ENCODE data around the gene STOML2.
A peak's percentile ranks its signal among the peaks of the same experiment; 100 is the strongest.

STOML2 gene

DNA sequence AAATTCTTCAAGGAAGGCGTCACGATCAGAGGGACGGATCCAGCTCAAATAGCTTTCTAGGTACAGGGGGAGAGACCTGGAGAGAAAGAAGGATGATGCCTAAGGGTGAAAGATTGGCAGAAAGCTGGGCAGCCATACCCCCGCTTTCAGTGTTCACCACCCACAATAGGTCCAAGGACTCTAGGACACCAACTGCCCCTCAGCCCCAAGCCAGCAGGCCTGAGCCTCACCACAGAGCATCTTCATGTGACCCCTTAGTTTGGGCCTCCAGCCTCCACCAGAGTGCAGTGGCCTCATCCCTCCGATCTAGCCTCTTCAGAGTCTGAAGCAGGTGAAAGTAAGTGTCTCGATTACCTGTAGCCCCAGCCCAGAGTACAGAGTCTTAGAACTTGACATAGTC, 28.8 kb downstream of the STOML2 start:
- peaks cover 32% of the 10 kb centered on the region for H3K36me3 Mint-ChIP-seq (ENCODE audit: insufficient read depth)
- H3K27ac Mint-ChIP-seq: no peak overlapping the region

DNA sequence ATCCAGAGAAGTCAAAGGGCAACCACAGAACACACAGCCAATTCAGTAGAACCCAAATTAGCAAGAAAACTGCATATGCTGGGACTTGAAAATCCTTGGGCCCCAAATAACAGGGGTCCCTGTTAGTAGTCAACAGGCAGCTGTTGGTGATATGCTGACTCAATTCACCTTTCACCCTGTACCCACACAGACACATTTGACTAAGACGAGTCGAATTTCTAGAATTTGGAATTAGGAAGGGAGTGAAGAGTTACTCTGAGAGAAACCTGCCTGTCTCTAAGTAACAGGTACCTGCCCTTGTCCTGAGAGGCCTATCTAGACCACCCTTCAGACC, 29.7 kb downstream of the STOML2 start:
- Mint-ChIP-seq H3K27ac (peak overlapping the region; percentile 86 to 95), H3K4me1 (ENCODE audit: low read depth in 2 of 2) (peaks cover 36 to 37% of the 10 kb centered on the region in 2 donors), H3K9me3 (no peaks in the 10 kb centered on the region), H3K27me3 (no peaks in the 10 kb centered on the region), H3K4me3 (peak overlapping the region; percentile 91 to 92), H3K36me3 (ENCODE audit: insufficient read depth) (peaks cover 33% of the 10 kb centered on the region)
- DNase-seq (no peak), ATAC-seq (replicated peaks) (no peak)

More for the DNA sequence above, 28.8 kb downstream of the STOML2 start:
- Mint-ChIP-seq H3K27me3 (no peaks in the 10 kb centered on the region), H3K4me3 (no peak overlapping the region), H3K9me3 (no peaks in the 10 kb centered on the region), H3K4me1 (ENCODE audit: low read depth in 2 of 2) (peaks cover 36% of the 10 kb centered on the region in 2 donors)
- ATAC-seq (replicated peaks) (no peak), DNase-seq (no peak)

DNA sequence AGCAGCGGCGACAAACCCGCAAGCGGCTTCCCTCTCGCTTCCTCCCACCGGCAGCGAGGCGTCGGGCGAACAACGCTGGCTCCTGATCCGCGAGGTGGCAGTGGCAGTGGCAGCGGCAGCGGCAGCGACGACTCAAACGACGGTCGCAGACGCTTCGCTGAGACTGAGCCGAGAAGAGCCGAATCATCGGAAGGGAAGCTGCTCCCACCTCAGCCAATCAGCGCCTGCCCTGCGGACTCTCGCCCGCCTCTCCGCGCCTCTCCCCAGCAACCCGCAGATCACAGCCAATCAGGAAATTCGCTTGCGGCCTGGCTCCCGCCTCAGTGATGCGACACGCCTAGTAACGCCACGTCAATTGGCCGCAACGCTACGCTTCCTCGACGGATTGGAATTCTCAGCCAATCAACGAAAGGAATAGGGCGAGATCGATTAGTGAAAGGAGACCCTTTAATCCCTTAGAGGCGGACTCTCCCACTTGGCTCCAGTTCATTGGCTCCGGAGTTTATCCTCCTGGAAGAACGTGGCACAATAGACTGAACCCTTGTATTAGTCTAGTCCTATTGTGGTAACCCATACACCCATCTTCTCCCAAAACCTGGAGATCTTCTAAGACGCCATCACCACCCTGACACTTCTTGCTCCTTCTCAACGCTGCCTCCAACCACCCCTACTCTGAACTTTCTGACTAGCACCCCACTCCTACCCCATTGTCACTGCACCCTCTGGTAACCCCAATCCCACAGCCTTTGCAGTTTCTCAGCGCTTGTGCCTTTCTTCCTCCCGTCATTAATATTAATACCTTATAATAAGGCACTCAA, 30.3 kb downstream of the STOML2 start, which contains the start of gene VCP:
Gene VCP, minus strand, starts transcription at position 165 of the 818 bp plus-strand sequence. CDS start 272 bp downstream, outside the sequence.
- Mint-ChIP-seq H3K4me3 (peak within 1 kb of the TSS; percentile 91 to 92), H3K36me3 (ENCODE audit: insufficient read depth) (peaks cover 37% of the 10 kb centered on the region), H3K4me1 (ENCODE audit: low read depth in 2 of 2) (peaks cover 39 to 41% of the 10 kb centered on the region in 2 donors), H3K27me3 (no peaks in the 10 kb centered on the region), H3K9me3 (no peaks in the 10 kb centered on the region), H3K27ac (peak within 1 kb of the TSS; percentile 86 to 95)
- ATAC-seq (replicated peaks): peak; percentile 85
- peak; percentile 95 to 96 (median 96) for DNase-seq

DNA sequence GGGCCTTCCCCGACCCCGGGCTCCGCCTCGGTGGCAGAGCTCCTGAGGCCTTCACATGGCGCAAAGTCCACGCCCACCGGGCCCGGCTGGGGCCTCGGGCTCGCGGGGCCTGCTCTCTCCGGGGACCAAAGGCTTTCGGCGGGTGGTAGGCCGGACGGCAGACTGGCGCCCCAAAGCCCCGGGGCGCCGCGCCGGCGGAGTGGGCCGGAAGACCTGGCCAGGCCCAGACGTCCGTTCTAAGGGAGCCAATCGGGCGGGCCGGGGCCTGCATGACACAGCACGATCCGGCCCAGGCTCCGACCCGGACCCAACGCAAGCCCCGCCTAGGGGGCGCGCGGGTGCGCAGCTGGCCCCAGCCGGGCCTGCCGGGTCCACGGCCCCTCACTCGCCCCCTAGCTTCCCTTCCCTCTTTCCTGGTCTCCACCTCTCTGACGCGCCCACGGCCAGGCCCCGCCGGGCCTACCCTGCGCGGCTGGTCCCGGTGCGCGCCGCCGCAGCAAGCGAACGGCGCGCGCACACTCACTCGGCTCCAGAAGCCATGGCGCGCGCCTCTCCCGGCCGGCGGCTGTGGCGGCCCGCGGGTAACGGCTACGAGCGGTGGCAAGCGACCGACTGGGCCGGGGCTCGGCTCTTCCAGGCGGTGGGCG, 31.0 kb downstream of the STOML2 start:
- H3K27ac Mint-ChIP-seq: peak overlapping the region; percentile 86 to 95
- H3K9me3 Mint-ChIP-seq: no peaks in the 10 kb centered on the region
- H3K4me1 Mint-ChIP-seq (ENCODE audit: low read depth in 2 of 2): peaks cover 46 to 47% of the 10 kb centered on the region in 2 donors
- no peaks in the 10 kb centered on the region for H3K27me3 Mint-ChIP-seq
- ATAC-seq (replicated peaks): peak; percentile 60
- DNase-seq: peak; percentile 63 to 70 (median 69)
- peaks cover 45% of the 10 kb centered on the region for H3K36me3 Mint-ChIP-seq (ENCODE audit: insufficient read depth)
- peak overlapping the region; percentile 91 to 92 for H3K4me3 Mint-ChIP-seq

DNA sequence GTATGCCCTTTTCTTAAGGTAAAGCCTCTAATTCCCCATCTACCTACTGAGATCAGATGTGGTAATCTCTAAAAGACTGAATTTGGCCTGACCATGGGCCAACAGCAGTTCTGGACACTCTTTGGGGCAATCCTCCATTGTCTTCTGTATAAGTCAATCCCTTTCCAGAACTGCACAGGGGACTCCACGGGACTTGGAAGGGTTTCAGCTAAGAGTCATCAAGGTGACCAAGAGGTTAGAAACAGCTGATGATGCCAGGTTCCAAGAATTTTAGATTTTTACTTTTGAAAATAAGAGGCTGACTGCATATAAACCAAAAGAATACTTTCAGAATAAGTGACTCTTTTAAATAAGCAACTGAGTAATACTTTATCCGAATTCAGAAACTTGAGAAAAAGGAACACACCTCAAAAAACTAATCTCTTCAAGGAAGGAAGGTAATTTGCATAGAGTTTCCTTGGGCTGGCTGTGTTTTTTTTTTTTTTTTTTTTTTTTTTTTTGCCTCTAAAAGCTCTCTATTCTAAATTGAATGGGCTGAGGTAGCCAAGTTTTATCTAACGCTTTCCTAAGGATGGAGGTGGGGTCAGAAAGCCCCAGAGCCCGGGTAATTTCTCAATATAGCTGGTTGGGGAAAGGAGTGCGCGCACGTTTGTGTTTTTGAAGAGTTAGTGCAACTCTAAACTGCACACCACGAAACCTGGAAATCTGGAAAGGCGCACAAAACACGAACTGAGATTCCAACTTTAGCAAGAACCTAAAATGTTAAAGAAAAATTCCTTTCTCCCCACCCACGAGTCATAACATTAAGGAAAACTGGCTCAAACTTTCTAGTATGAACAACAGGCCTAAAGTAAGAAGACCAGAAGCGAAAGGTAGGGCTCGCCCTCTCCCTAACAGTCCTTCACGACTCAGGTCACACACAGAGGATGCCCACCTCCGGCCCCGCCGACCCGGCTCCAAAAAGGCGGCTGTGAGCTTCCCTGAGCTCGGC, 31.8 kb downstream of the STOML2 start:
- peak overlapping the region; percentile 86 to 95 for H3K27ac Mint-ChIP-seq
- H3K4me3 Mint-ChIP-seq: peak overlapping the region; percentile 91 to 92
- no peak for ATAC-seq (replicated peaks)
- H3K27me3 Mint-ChIP-seq: no peaks in the 10 kb centered on the region
- H3K36me3 Mint-ChIP-seq (ENCODE audit: insufficient read depth): peaks cover 53% of the 10 kb centered on the region
- no peak for DNase-seq
- H3K4me1 Mint-ChIP-seq (ENCODE audit: low read depth in 2 of 2): peaks cover 46 to 49% of the 10 kb centered on the region in 2 donors
- H3K9me3 Mint-ChIP-seq: no peaks in the 10 kb centered on the region

DNA sequence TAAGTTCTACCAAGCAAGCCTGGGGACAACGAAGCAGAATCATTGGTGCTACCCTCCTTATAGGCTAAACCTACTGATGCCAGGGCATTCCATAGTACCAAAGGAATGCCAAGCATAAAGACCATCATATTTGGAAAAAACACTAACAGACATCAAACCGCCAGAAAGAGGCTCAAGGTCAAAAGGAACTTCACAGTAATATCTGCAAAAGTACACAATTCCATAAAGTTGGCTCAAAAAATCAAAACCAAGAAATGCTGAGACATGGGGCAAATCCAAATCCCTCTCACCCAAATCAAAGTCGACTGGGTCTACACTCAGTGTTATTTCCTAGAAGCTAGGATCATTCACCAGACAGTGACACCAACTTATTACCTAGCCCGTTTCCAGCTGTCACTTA, 33.9 kb downstream of the STOML2 start:
- no peak for ATAC-seq (replicated peaks)
- H3K4me1 Mint-ChIP-seq (ENCODE audit: low read depth in 2 of 2): peaks cover 46 to 49% of the 10 kb centered on the region in 2 donors
- no peaks in the 10 kb centered on the region for H3K27me3 Mint-ChIP-seq
- peaks cover 71% of the 10 kb centered on the region for H3K36me3 Mint-ChIP-seq (ENCODE audit: insufficient read depth)
- H3K4me3 Mint-ChIP-seq: peak overlapping the region; percentile 5 to 92
- no peak for DNase-seq
- no peaks in the 10 kb centered on the region for H3K9me3 Mint-ChIP-seq
- H3K27ac Mint-ChIP-seq: peak overlapping the region in 1 of 2 donors; percentile 95

DNA sequence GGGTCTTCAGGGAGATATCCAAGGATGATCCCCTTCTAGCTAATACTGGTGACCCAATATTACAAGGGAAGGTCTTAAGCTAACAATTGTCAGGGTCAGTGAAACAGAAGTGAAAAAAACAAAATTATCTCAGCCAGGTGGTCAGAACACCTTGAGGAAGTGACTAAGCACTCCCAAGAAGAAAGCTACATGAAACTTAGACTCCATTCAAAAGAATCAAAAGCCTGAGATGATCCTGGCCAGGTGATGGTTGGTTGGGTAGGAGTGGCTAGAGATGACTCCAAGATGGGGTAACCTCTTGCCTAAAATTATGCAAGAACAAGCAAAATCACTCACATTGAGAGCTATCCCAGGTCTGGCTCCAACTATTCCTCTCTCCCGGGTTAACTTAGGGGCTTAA, 35.9 kb downstream of the STOML2 start:
- H3K9me3 Mint-ChIP-seq: no peaks in the 10 kb centered on the region
- peak overlapping the region in 1 of 2 donors; percentile 46 for H3K27ac Mint-ChIP-seq
- H3K36me3 Mint-ChIP-seq (ENCODE audit: insufficient read depth): peaks cover 84% of the 10 kb centered on the region
- H3K4me1 Mint-ChIP-seq (ENCODE audit: low read depth in 2 of 2): peaks cover 44 to 47% of the 10 kb centered on the region in 2 donors
- ATAC-seq (replicated peaks): no peak
- H3K4me3 Mint-ChIP-seq: peak overlapping the region in 1 of 2 donors; percentile 31
- H3K27me3 Mint-ChIP-seq: no peaks in the 10 kb centered on the region
- DNase-seq: no peak

DNA sequence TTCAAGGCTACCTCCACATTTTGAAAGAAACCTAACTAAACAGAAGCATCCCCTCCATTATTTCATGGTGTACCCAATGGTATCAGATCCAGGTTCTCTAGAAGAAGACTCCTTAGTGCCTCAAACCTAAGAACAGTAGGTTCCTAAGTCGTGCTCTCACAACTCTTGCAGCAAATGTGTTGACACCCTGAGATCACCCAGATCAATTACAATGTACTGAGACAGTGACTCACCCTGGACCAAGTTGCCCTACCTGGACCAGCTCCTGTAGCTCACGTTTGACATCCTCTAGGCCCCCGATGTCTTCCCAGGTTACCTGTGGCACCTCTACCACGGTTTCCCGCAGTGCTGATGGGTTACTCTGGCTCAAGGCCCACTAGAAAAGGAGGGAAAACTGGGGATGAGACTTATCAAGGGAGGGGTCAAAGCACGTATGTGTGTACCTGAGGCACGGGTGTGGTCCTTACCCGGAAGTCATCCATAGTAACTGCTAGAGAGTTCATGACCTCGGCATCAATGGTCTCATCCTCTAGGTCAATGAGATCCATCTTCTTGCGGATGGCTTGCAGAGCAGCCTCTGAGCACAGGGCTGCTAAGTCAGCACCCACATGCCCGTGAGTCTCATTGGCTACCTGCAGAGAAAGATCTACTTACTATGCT, 42.3 kb downstream of the STOML2 start:
- Mint-ChIP-seq H3K36me3 (ENCODE audit: insufficient read depth) (peaks cover 99% of the 10 kb centered on the region), H3K27ac (peak overlapping the region in 1 of 2 donors; percentile 85), H3K4me1 (ENCODE audit: low read depth in 2 of 2) (peaks cover 4 to 6% of the 10 kb centered on the region in 2 donors), H3K4me3 (no peak overlapping the region), H3K9me3 (no peaks in the 10 kb centered on the region), H3K27me3 (no peaks in the 10 kb centered on the region)
- no peak for ATAC-seq (replicated peaks)
- no peak for DNase-seq

DNA sequence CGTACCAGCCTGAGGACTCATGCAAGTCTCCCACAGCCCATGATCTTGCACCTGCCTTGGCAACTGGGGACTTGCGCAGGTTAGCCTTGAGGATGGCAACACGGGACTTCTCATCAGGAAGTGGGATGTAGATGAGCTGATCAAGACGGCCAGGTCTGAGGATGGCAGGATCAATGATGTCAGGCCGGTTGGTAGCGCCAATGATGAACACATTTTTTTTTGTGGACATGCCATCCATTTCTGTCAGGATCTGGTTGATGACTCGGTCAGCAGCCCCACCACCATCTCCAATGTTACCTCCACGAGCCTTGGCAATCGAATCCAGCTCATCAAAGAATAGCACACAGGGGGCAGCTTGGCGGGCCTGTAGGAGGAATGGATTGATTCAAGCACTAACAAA, 43.5 kb downstream of the STOML2 start:
- Mint-ChIP-seq H3K36me3 (ENCODE audit: insufficient read depth) (peaks cover 99% of the 10 kb centered on the region), H3K27ac (peak overlapping the region in 1 of 2 donors; percentile 85), H3K4me3 (peak overlapping the region in 1 of 2 donors; percentile 11), H3K9me3 (no peaks in the 10 kb centered on the region), H3K4me1 (ENCODE audit: low read depth in 2 of 2) (peaks cover 4 to 6% of the 10 kb centered on the region in 2 donors), H3K27me3 (no peaks in the 10 kb centered on the region)
- no peak for DNase-seq
- ATAC-seq (replicated peaks): no peak

DNA sequence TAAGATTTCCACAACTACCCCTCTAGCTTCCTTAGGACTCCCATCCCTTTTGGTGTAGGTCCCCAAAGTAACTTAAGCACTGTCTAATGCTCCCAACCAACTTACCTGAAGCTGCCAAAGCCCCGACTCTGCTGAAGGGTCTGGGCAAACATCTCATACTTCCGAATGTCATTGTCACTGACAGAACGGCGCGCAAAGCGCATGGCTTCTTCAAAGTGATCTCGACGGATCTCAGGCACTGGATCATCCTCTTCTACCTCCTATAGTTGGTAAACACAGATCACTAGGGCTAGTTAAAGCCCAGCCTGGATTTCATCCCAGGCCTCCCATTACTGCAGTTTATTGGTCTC, 45.7 kb downstream of the STOML2 start:
- no peaks in the 10 kb centered on the region for H3K9me3 Mint-ChIP-seq
- peaks cover under 1 to 4% of the 10 kb centered on the region in 2 donors for H3K4me1 Mint-ChIP-seq (ENCODE audit: low read depth in 2 of 2)
- no peak for ATAC-seq (replicated peaks)
- DNase-seq: no peak
- peak overlapping the region in 1 of 2 donors; percentile 59 for H3K4me3 Mint-ChIP-seq
- H3K27me3 Mint-ChIP-seq: no peaks in the 10 kb centered on the region
- H3K27ac Mint-ChIP-seq: peak overlapping the region; percentile 66 to 79
- H3K36me3 Mint-ChIP-seq (ENCODE audit: insufficient read depth): peaks cover 99% of the 10 kb centered on the region

DNA sequence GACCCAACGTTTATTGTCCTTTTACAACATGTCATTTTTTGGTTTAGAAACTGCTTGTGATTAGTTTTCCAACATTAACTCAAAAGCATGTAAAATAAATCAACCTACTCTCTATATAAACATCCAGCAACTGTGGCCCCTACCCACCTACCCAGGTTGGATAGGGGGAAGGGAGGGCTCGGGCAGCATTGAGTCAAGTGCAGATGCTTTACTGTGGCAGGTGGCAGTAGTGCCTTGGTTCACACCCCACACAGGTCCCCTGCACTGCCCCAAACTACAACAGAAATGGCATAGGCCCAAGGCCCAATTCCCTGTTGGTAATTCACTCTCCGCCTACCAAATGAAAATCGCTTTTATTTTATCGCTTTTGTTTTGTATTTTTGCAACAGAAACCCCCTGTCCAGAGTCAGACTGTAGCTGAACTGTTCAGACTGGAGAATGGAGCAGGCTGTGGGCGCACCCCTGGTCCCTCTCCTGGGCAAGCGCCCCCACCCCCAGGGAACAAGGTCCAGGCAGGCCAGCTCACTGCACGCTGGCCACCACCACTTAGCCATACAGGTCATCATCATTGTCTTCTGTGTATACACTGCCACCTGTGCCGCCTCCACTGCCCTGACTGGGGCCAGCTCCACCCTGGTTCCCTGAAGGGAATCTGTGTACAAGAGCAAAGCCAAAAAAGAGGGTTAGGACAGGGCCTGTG, 46.2 kb downstream of the STOML2 start:
- ATAC-seq (replicated peaks) (peak; percentile 25), DNase-seq (no peak)
- Mint-ChIP-seq H3K27ac (peak overlapping the region; percentile 66 to 79), H3K4me1 (ENCODE audit: low read depth in 2 of 2) (peaks cover 0 to 4% of the 10 kb centered on the region in 2 donors), H3K9me3 (no peaks in the 10 kb centered on the region), H3K27me3 (no peaks in the 10 kb centered on the region), H3K4me3 (peak overlapping the region in 1 of 2 donors; percentile 59), H3K36me3 (ENCODE audit: insufficient read depth) (peaks cover 99% of the 10 kb centered on the region)
